ENCODE results near the gene VIL1.

The VIL1 gene

DNA sequence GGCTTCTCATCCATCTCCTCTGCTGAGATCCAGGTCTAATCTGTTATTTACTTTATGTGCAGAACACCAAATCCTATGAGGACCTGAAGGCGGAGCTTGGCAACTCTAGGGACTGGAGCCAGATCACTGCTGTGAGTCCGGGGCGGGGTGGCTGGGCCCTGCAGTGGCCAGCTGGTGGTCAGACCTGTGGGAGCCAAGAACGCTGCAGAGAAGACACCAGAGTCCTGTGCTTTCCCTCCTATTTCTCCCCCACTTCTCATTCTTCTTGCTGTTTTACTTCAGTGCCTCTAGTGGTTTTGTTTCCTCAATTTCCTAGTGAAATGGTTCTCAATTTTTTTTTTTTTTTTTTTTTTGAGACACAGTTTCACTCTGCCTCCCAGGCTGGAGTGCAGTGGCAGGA is 19.7 kb downstream of the VIL1 start:
- DNase-seq (ENCODE audit: low read depth in 2 of 2): no peak

DNA sequence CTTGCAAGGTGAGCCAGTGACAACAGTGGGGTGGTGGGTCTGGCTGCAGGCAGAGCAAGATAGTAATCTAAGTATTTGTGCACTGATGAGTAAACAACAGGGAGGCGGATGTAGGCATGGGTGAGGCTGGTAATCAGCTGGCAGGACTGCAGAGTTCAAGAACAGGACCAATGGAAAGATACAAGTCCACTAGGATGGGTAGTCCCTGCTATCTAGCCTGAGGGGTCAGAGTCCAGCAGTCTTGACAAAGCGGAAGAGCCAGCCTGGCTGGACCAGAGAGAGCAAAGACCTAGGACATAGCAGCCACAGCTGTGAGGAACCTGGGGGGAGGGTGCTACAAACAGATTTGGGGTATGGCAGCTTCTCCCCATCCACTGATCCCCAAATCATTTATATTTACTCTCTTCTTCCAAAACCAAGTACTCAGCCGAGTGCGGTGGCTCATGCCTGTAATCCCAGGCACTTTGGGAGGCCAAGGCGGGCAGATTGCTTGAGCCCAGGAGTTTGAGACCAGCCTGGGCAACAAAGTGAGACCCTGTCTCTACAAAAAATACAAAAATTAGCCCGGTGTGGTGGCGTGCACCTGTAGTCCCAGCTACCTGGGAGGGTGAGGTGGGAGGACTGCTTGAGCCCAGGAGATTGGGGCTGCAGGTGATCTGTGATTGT is 25.9 kb downstream of the VIL1 start:
- DNase-seq (ENCODE audit: low read depth in 2 of 2): no peak

DNA sequence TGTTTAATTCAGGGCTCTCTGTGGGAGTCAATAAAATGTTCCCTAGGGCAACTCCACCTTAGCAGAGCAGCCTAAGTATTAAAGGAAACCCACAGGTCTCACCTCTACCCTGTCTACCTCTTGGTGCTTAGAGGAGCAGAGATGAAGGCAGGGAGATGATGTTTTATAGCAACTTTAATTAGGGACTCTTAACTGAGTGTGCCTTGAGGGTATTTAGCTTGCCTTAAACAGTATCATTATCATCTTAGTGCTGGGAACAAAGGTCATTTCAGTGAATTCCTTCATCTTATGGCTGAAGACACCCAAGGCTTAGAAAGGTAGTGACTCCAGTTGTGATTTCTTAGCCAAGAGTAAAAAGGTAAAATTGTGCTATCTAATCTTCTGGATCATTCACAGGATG is 26.7 kb downstream of the VIL1 start:
- DNase-seq (ENCODE audit: low read depth in 2 of 2): no peak

DNA sequence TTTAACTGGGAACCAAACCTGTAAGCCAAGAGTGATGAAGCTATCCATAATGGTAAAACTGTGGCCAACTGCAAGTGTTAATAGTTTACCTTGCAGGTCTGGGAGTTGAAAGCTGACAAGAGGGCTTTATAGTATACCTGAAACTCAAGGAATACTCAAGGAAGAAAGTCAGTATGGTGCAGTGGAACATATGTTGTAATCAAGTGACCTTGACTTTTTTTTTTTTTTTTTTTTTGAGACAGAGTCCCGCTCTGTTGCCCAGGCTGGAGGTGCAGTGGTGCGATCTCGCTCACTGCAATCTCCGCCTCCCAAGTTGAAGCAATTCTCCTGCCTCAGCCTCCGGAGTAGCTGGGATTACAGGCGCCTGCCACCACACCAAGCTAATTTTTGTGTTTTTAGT is 27.6 kb downstream of the VIL1 start:
- DNase-seq (ENCODE audit: low read depth in 2 of 2): no peak

DNA sequence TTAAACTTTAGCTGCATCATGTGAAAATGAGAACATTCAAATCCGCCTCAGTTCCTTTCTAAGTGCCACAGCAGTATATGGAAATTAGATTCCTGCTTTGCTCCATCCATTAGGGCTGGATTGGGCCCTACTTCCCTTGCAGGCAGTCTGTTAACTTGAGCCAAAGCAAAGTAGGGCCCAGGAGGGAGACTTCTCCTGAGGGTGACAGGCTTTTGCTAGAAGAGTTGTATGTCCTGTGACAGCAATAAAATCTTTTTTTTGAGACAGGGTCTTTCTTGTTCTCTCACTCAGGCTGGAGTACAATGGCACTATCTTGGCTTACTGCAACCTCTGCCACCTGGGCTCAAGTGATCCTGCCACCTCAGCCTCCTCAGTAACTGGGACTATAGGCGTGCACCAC is 28.1 kb downstream of the VIL1 start:
- no peak for DNase-seq (ENCODE audit: low read depth in 2 of 2)

DNA sequence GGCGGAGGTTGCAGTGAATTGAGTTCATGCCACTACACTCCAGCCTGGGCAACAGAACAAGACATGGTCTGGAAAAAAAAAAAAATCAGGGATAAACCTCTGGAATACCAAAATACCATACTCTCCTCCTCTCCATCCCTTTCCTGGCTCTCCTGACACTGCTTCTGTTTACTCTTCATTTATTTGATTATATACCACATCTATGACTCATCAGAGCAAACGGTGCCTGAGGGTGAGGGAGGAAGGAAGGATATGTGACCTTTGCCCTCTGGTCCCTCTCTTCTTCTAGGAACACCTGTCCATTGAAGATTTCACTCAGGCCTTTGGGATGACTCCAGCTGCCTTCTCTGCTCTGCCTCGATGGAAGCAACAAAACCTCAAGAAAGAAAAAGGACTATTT is 30.0 kb downstream of the VIL1 start:
- no peak for DNase-seq (ENCODE audit: low read depth in 2 of 2)

DNA sequence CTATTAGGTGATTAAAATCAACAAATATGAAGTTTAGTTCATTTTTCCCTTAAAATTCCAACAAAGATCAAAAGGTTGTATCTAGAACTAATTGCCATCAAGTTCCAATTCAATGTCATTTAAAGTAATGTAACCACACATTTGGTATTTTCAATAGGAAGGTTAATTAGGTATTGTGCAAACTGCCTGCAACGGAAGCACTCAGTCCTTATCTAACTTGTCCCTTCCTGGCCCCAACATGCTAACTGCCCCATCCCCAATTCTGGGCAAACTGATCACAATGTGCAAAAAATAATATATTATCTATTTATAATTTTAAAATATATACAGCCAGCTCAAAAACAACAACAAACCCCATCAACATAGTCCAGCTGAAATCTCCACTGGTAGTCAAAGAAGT is 33.2 kb downstream of the VIL1 start:
- no peak for DNase-seq (ENCODE audit: low read depth in 2 of 2)

DNA sequence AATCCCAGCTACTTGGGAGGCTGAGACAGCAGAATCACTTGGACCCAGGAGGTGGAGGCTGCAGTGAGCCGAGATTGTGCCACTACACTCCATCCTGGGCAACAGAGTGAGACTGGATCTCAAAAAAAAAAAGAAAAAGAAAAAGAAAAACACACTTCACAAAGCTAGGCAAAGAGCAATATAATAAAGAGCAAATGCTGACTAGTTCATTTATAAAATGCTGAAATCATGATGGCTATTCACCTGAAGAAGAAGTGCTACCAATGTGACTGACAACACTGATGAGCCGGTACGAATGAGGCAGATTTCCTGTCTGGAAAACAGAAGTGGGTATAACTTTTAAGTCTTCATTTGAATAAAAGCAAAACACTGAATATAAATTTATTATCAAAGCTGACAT is 37.9 kb downstream of the VIL1 start:
- no peak for DNase-seq (ENCODE audit: low read depth in 2 of 2)

DNA sequence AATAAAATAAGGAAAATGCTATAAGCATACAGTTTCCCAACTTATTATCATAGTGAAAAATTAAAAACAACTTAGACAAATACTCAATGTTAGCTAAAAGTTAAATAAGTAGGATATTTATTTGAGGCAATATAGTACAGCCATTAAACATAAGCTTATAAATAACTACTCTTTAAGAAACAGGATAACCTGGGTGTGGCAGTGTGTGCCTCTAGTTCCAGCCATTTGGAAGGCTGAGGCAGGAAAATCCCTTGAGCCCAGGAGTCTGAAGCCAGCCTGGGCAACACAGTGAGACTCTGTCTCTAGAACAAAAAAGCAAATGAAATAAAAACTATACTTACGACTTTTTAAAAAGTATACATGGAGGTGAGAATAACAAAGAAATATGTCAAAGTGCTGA is 39.7 kb downstream of the VIL1 start:
- no peak for DNase-seq (ENCODE audit: low read depth in 2 of 2)

DNA sequence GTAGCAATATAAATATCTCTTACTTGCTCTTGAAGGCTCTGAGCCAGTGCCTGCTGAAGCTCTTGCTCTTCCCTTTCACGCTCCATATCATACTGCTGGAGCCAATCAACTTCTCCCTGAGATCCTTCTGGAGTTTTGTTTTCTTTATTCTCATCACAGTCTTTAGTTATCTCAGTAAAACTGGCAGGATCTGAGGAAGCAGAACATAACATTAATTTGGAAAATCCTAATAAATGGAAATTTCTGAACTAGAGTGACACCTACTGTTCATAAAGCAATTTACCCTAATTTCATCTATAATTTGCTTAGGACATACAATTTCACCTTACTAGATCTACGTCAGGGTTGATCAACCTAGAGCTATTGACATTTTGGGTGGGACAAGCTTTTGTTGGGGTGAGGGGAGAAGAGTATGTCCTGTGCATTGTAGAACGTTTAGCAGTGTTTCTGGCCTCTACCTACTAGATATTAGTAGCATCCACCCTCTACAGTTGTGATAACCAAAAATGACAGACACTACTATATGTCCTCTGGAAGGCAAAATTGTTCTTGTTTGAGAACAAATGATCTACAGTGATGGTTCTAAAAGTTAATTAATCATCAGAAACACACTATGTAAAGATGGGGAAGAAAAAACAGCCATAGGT is 47.2 kb downstream of the VIL1 start:
- no peak for DNase-seq (ENCODE audit: low read depth in 2 of 2)

DNA sequence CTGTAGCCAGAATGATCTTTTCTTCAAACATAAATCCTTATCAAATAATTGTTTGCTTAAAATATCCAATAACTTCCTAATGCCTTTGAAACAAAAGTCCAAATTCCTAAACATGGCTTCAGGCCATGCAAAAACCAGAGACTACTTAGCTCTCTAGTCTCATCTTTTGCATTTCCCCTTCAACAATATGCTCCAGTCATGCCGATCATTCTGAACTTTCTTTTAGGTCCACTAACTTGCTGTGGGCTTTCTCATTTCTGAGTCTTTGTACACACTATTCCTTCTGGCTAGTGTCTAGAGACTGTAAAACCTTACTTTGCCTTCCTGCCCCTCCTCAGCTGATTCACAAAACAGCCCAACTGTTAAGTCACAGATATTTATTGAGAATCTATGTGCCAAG is 51.5 kb downstream of the VIL1 start:
- no peak for DNase-seq (ENCODE audit: low read depth in 2 of 2)

DNA sequence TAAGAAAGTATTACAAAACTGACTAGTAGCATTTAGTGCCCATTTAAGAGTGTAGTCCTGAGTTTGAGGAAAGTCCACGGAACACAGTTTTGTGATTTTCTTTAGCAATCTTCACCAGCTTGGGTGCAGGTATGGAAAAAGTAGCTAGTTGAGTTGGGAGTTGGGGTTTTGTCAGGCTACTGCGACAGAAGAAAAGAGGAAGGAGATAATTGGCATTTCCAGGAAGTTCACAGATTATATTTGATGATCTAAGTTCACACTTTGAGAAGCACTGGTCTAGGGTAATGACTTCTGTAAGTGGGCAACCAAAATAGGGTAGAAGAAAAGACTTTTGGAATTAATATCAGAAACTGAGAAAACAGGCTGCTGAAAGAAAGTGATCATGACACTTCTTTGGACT is 52.1 kb downstream of the VIL1 start:
- DNase-seq (ENCODE audit: low read depth in 2 of 2): no peak

DNA sequence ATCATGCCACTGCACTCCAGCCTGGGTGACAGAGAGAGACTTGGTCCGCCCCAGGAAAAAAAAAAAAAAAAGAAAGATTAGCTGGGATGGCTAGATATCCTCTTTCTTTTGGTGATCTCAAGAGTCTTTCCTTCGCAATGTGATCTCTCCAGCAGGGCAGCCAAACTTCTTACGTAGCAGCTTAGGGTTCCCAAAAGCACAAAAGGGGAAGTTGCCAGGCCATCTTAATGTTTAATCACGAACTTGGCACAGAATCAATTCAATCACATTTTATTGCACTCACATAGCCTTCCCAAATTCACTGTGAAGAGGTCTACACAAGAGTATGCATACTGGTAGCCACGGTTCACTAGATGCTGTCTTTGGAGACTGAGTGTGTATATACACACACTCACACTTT is 53.1 kb downstream of the VIL1 start:
- no peak for DNase-seq (ENCODE audit: low read depth in 2 of 2)

DNA sequence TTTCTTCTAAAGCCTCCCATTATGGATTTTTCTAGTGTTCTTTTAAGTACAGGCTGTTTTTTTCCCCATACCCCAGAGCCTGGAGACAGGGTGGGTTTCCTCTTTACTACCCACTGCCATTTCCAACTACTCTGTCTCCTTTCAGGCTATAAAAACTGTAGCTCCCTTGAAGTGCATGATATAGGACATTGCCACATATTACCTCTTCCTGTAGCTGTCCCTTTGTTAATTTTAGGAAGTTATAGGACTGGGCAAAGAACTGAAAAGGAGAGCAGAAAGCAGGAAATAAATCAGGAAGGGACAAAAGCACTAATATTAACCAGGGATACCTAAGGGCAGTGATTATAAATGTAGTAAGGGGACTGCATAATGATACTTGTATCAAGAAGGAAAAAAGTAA is 54.1 kb downstream of the VIL1 start:
- DNase-seq (ENCODE audit: low read depth in 2 of 2): no peak

DNA sequence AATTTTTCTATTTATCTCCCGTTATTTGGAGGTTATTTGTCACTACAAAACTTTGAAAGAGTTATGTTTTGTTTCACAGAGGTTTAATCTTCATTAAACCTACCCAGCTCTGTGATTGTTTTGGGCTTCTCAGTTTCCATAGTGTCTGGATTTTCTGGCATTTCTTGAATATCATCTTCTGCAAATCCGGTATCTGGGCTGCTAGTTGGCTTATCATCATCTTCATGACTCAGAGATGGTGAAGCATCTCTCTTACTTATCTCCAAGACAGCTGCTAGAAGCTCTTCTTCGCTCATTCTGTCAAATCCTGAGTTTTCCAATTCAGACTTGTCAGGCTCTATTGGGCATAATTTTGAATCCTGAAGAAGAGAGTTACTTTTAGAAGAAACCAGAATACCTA is 55.6 kb downstream of the VIL1 start:
- DNase-seq (ENCODE audit: low read depth in 2 of 2): no peak

DNA sequence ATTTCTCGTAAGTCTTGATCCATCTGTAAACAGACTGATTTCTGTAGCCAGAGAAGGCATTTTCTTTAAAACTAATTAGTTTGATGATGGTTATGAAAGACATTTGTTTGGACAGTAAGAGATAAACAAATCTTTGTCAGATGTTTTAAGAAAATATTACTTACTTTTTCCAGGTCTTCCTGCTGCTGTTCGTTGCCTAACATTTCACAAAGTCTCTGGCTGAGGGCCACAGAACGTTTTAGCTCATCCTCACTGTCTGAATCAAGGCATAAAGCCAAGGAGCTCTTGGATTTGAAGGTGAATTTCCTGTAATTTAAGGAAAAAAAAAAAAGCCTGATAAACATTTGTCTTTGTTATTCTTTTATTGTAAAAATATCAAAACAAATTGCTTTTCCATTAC is 57.8 kb downstream of the VIL1 start:
- no peak for DNase-seq (ENCODE audit: low read depth in 2 of 2)

DNA sequence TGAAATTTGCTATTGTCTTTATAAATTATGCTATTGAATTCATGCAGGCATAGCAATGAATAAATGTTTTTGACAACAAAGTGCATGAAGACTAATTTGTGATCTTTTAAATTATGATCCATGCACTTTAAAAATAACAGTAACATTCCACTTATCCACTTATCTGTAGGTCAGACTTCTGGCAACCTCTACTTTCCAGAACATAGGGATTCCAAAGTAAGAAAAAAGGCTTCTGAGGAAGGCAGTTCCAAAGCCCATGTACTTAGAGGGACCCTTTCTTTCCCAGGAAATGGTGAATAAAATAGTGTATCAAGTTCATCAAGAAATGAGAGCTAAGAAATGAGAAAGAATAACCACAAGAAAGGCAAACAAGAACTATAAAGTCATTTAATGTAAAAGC is 58.3 kb downstream of the VIL1 start:
- DNase-seq (ENCODE audit: low read depth in 2 of 2): no peak

DNA sequence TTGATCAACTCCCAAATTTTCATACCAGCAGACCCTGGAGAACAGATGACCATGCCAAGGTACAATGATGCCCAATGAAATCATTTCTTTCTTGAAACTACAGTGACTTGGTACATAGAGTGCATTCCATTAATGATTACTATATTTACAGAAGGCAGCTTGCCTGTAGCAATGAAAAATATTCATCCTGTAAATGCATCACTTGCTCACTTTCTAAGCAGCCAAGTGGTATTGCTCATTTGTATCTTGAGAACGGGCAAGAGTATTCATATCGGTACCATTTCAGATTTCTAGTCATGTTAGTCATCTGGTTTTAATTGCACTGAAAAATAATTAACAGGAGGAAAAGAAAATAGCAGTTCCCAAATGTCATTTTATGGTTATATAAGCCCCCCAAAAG is 59.6 kb downstream of the VIL1 start:
- no peak for DNase-seq (ENCODE audit: low read depth in 2 of 2)

DNA sequence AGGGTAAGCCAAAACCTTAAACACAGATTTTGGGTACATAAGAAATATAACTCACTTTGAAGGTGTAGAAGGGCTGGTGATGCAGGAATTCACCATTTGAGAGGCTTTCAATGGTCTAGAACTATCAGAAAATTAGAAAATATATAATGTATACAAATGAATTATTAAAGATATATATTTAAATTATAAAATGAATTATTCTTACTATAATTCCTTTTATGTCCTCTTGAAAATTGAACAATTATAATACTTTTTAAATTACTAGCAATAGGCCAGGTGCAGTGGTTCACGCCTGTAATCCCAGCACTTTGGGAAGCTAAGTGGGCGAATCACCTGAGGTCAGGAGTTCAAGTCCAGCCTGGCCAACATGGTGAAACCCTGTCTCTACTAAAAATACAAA is 60.7 kb downstream of the VIL1 start:
- DNase-seq (ENCODE audit: low read depth in 2 of 2): no peak

DNA sequence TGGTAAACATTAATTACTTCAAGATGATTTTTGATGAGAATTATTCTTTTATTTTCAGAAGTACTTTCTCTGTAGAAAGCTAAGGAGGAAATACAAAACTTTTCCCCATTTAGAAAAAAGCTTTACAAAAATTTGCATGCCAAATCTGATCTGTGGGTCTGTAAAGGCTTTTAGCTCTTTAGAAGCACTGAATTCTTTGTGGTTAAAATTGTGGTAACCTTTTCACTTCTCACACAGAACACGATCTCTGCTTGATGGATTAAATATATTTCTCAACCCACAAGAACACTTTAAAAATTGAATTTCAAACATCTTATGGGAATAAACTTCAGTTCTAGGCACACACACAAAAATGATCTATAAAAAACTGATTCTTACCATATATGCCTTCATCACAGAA is 63.7 kb downstream of the VIL1 start:
- no peak for DNase-seq (ENCODE audit: low read depth in 2 of 2)

DNA sequence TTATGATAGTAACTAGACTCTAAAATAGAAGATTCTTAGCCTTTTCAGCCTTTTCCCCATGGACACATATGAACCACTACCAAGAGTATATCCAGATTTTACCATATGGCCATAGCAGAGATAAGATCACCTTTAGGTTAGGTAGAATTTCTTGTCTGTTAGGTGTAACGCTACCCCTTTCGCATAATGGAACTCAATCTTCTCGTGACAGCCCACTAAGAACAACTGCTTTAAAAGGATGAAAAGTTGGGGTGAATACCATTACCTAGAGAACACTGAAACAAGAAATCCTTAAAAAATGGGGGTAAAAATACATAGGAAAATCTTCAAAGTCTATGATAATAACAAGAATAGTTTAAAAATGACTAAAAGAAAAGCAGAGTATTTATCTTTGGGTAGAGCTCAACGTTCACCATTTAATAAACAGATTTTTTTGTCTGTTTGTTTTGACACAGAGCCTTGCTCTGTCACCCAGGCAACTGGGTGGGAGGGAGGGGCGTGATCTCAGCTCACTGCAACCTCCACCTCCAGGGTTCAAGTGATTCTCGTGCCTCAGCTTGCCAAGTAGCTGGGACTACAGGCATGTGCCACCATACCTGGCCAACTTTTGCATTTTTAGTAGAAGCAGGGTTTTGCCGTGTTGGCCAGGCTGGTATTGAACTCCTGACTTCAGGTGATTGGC is 67.2 kb downstream of the VIL1 start:
- no peak for DNase-seq (ENCODE audit: low read depth in 2 of 2)

DNA sequence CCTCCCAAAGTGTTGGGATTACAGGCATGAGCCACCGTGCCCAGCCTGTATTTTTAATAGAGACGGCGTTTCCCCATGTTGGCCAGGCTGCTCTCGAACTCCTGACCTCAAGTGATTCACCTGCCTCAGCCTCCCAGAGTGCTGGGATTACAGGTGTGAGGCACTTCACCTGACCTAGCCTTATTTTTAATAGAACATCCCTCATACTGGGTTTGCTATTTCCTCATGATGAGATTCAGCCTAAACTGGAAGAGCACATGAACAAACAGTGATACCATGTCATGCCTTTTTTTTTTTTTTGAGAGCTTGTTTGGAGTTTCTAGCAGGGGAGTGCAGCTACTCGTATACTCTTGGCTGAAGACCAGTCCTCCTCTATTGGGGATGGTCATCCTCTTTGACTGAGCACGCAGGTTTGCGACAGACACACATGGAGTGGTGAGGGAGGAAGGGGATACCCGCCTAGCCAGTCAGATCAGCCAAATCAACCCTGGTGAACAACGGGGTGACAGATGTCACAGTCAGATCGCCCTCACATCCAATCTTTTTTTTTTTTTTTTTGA is 81.7 kb downstream of the VIL1 start:
- DNase-seq (ENCODE audit: low read depth in 2 of 2): no peak

DNA sequence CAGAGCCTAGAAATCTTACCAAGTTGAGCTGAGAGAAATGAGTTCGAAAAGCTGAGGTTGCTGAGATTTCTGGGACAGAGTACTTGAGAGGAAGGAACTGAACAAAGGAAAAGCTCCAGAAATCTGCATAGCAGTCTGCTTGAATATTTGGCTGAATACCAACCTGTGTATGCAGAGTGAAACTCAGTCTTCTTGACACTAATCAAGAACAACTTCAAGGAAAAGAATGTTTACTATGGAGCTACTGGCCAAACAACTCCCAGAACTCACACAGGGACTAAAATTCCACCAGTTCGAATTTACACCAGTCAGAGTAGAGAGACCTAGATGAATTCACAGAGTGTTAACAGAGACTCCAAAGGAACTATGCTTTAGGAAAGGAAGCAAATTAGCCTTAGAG is 82.7 kb downstream of the VIL1 start:
- DNase-seq (ENCODE audit: low read depth in 2 of 2): no peak
